MM.1S (cell line): Measurements from ENCODE around the gene KRTAP19-3.

Source experiments
- DNase-seq: peaks from one replicate; pipeline ENCODE4 v3.0.0-alpha.2; 2015
- H2AFZ ChIP-seq: fragments of 300-600 bp; sonication (generic); 2 replicates; pipeline ENCODE4 v1.6.0; 2016; ENCODE audit warnings: antibody characterized with exemption, low read length
- H3F3A ChIP-seq: fragments of 300-600 bp; sonication (generic); 2 replicates; pipeline ENCODE4 v1.6.1; 2016; ENCODE audit warnings: mild to moderate bottlenecking, antibody characterized with exemption, low read length, moderate library complexity, mixed read lengths; ENCODE audit not compliant: insufficient read depth
- H3K27ac ChIP-seq: fragments of 300-600 bp; sonication (generic); 2 replicates; pipeline ENCODE4 v1.5.1; 2016; ENCODE audit warnings: mild to moderate bottlenecking, low read length
- H3K27me3 ChIP-seq: fragments of 300-600 bp; sonication (generic); replicated peaks from 2 replicates; pipeline ENCODE4 v1.6.0; 2016; ENCODE audit warnings: low read length; ENCODE audit not compliant: insufficient read depth
- H3K36me3 ChIP-seq: fragments of 300-600 bp; sonication (generic); replicated peaks from 2 replicates; pipeline ENCODE4 v1.6.1; 2016; ENCODE audit warnings: mild to moderate bottlenecking, low read length, mixed read lengths; ENCODE audit not compliant: insufficient read depth
- H3K4me1 ChIP-seq: fragments of 300-600 bp; sonication (generic); 2 replicates; pipeline ENCODE4 v1.6.1; 2016; ENCODE audit warnings: low read length, mixed read lengths
- H3K4me2 ChIP-seq: fragments of 300-600 bp; sonication (generic); 2 replicates; pipeline ENCODE4 v1.6.0; 2016; ENCODE audit warnings: low read depth, low read length
- H3K4me3 ChIP-seq: fragments of 300-600 bp; sonication (generic); 2 replicates; pipeline ENCODE4 v1.5.1; 2016; ENCODE audit warnings: low read length, mixed read lengths
- H3K79me2 ChIP-seq: fragments of 300-600 bp; sonication (generic); 2 replicates; pipeline ENCODE4 v1.6.1; 2016; ENCODE audit warnings: mixed run types, low read length, mixed read lengths
- H3K9ac ChIP-seq: fragments of 300-600 bp; sonication (generic); 2 replicates; pipeline ENCODE4 v1.6.1; 2016; ENCODE audit warnings: low read length, mixed read lengths
- H3K9me2 ChIP-seq: fragments of 300-600 bp; sonication (generic); replicated peaks from 2 replicates; pipeline ENCODE4 v1.6.1; 2016; ENCODE audit warnings: mild to moderate bottlenecking, low read length, mixed read lengths; ENCODE audit not compliant: insufficient read depth
- H3K9me3 ChIP-seq: fragments of 300-600 bp; sonication (generic); replicated peaks from 2 replicates; pipeline ENCODE4 v1.6.1; 2016; ENCODE audit warnings: mild to moderate bottlenecking, low read length, mixed read lengths; ENCODE audit not compliant: insufficient read depth
- H4K20me1 ChIP-seq: fragments of 300-600 bp; sonication (generic); 2 replicates; pipeline ENCODE4 v1.6.1; 2016; ENCODE audit warnings: mild to moderate bottlenecking, low read length, moderate library complexity, mixed read lengths; ENCODE audit not compliant: insufficient read depth
- EZH2 ChIP-seq: fragments of 300-600 bp; sonication (generic); optimal IDR thresholded peaks from 2 replicates; pipeline ENCODE3; 2017; ENCODE audit warnings: low read depth, mild to moderate bottlenecking, antibody characterized with exemption, low read length, mixed read lengths
- EZH2phosphoT487 ChIP-seq: fragments of 300-600 bp; sonication (generic); IDR thresholded peaks from 2 replicates; pipeline ENCODE4 v1.6.1; 2018; ENCODE audit warnings: antibody characterized with exemption, low read length
- TF ChIP-seq, protein P1 (sequence below): fragments of 300-600 bp; sonication (generic); IDR thresholded peaks from 2 replicates; pipeline ENCODE4 v1.5.1; 2016; ENCODE audit warnings: antibody characterized with exemption, low read length, mixed read lengths

The KRTAP19-3 gene

GRCh38 chr21:30491963-30492428, at the start of gene KRTAP19-3:
Gene KRTAP19-3 (minus strand): TSS chr21:30492013. CDS start chr21:30491957, 56 bp downstream.
- no peaks in the 10 kb centered on the region for H3K9me2 ChIP-seq
- no peaks in the 10 kb centered on the region for H3K9me3 ChIP-seq
- no peak for DNase-seq

DNA sequence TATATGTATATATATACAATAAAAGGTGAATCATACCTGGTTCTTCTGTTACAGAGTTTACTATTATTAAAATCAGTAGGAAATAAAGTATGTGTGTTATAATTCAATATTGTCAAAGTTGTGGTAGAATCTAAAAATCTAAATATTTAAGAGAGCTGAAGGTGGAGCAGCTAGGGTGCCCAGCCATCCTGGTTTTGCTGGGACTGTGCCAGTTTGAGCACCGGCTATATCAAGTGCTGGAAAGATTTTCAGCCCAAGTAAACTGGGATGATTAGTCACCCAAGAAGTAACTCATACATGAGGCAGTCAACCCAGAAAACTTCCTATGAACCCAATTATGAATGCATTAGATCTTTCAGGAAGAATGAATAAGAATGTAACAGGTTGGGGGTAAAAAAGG, 27.1 kb upstream of the KRTAP19-3 start:
- Histone ChIP-seq H3K9me3 (no peaks in the 10 kb centered on the region), H3K36me3 (no peaks in the 10 kb centered on the region), H3K4me1 (no peaks in the 10 kb centered on the region), H3K79me2 (no peaks in the 10 kb centered on the region), H2AFZ (no peak overlapping the region), H3F3A (no peaks in the 10 kb centered on the region), H3K4me2 (no peak overlapping the region), H3K4me3 (no peak overlapping the region), H4K20me1 (no peaks in the 10 kb centered on the region), H3K27me3 (no peaks in the 10 kb centered on the region), H3K27ac (no peak overlapping the region), H3K9ac (no peak overlapping the region), H3K9me2 (no peaks in the 10 kb centered on the region)
- DNase-seq: no peak
- TF ChIP-seq, protein P1, sequence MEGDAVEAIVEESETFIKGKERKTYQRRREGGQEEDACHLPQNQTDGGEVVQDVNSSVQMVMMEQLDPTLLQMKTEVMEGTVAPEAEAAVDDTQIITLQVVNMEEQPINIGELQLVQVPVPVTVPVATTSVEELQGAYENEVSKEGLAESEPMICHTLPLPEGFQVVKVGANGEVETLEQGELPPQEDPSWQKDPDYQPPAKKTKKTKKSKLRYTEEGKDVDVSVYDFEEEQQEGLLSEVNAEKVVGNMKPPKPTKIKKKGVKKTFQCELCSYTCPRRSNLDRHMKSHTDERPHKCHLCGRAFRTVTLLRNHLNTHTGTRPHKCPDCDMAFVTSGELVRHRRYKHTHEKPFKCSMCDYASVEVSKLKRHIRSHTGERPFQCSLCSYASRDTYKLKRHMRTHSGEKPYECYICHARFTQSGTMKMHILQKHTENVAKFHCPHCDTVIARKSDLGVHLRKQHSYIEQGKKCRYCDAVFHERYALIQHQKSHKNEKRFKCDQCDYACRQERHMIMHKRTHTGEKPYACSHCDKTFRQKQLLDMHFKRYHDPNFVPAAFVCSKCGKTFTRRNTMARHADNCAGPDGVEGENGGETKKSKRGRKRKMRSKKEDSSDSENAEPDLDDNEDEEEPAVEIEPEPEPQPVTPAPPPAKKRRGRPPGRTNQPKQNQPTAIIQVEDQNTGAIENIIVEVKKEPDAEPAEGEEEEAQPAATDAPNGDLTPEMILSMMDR: no peak
- TF ChIP-seq EZH2phosphoT487: no peak
- TF ChIP-seq EZH2: no peak

More at GRCh38 chr21:30491963-30492428, at the start of gene KRTAP19-3:
- Histone ChIP-seq H3K4me1 (no peaks in the 10 kb centered on the region), H4K20me1 (no peaks in the 10 kb centered on the region), H3K79me2 (no peaks in the 10 kb centered on the region), H3K4me3 (no peak within 1 kb of the TSS), H3K36me3 (no peaks in the 10 kb centered on the region), H3F3A (no peaks in the 10 kb centered on the region), H3K27ac (no peak within 1 kb of the TSS), H2AFZ (no peak within 1 kb of the TSS), H3K4me2 (no peak within 1 kb of the TSS), H3K27me3 (no peaks in the 10 kb centered on the region), H3K9ac (no peak within 1 kb of the TSS)
- TF ChIP-seq EZH2phosphoT487: no peak
- TF ChIP-seq, protein P1: no peak

DNA sequence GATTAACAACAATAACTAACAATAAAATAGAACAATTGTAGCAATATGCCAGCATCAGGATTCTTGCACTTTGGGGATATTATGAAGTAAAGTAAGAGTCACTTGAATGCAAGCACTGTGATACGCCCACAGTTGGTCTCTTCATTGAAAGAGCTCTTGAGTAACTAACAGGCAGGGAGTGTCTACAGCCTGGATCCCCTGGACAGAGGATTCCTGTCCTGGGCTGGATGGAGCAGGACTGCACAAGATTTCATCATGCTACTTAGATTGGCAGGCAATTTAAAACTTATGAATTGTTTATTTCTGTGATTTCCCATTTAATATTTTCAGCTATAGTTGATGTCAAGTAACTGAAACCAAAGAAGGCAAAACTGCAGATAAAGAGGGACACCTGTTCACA, 23.9 kb upstream of the KRTAP19-3 start:
- Histone ChIP-seq H3K4me1 (no peaks in the 10 kb centered on the region), H3K4me3 (no peak overlapping the region), H3K9me3 (no peaks in the 10 kb centered on the region), H3K79me2 (no peaks in the 10 kb centered on the region), H3K27ac (no peak overlapping the region), H2AFZ (no peak overlapping the region), H4K20me1 (no peaks in the 10 kb centered on the region), H3K27me3 (no peaks in the 10 kb centered on the region), H3K9me2 (no peaks in the 10 kb centered on the region), H3K36me3 (no peaks in the 10 kb centered on the region), H3F3A (no peaks in the 10 kb centered on the region), H3K4me2 (no peak overlapping the region), H3K9ac (no peak overlapping the region)
- DNase-seq: no peak
- TF ChIP-seq EZH2phosphoT487: no peak
- TF ChIP-seq, protein P1: no peak
- TF ChIP-seq EZH2: no peak
